Naive B cell (primary cell): Measurements from ENCODE around the gene ZNF710. TPM values are rescaled to one million over a fixed set of nuclear protein-coding genes. Genes with fewer than 3 reads are reported as not detected.

Experiments
- ATAC-seq, 2 donors: fragments of 150-1000 bp; cut with Tn5 transposase; 2 replicates each; pipeline ENCODE4 v1.10.0; 2021; ENCODE audit warnings: low read depth in 2 of 2, mild to moderate bottlenecking in 2 of 2, moderate library complexity in 2 of 2
- DNase-seq: peaks from one replicate; pipeline ENCODE4 v3.0.0; 2022
- H3K27ac Mint-ChIP-seq, 6 donors: one replicate each; pipeline ENCODE4 v1.8.0; 2020 to 2022; ENCODE audit warnings: mild to moderate bottlenecking in 6 of 6, mixed read lengths in 6 of 6, moderate library complexity in 5 of 6, inconsistent platforms in 2 of 6
- H3K27me3 Mint-ChIP-seq, 3 donors: one replicate each; pipeline ENCODE4 v1.8.0; 2021 to 2022; ENCODE audit warnings: mixed read lengths in 3 of 3, mild to moderate bottlenecking in 1 of 3
- H3K36me3 Mint-ChIP-seq, 2 donors: one replicate each; pipeline ENCODE4 v1.8.0; 2020 to 2022; ENCODE audit warnings: mixed read lengths in 2 of 2, inconsistent platforms in 1 of 2, mild to moderate bottlenecking in 1 of 2
- H3K4me1 Mint-ChIP-seq, 3 donors: one replicate each; pipeline ENCODE4 v1.8.0; 2020 to 2022; ENCODE audit warnings: mixed read lengths in 3 of 3, inconsistent platforms in 1 of 3, mild to moderate bottlenecking in 1 of 3, moderate library complexity in 1 of 3
- H3K4me3 Mint-ChIP-seq, 8 donors: one replicate each; pipeline ENCODE4 v1.8.0; 2020 to 2022; ENCODE audit warnings: mild to moderate bottlenecking in 8 of 8, mixed read lengths in 8 of 8, moderate library complexity in 8 of 8, inconsistent platforms in 2 of 8
- H3K9me3 Mint-ChIP-seq, 7 donors: one replicate each; pipeline ENCODE4 v1.8.0; 2020 to 2022; ENCODE audit warnings: mixed read lengths in 7 of 7, mild to moderate bottlenecking in 5 of 7, inconsistent platforms in 2 of 7, moderate library complexity in 1 of 7
- polyA plus RNA-seq, 6 donors: library from polyadenylated mRNA; unstranded; fragments of 300-500 nt; fragmentation: Illumina TruSeq; gene quantifications; one replicate each; pipeline ENCODE4 v1.2.3, GENCODE V29; 2021; ENCODE audit warnings: low read depth in 6 of 6

The ZNF710 gene
- polyA plus RNA-seq, 6 donors from 2014 or later, result 0.64 to 2.4 (median 2.0) TPM

GRCh38 chr15:90015294-90015693, 14.2 kb downstream of the ZNF710 start:
- no peak overlapping the region for H3K27ac Mint-ChIP-seq
- H3K4me3 Mint-ChIP-seq, result no peak overlapping the region
- H3K9me3 Mint-ChIP-seq, result peaks cover 0 to 18% (median 6%) of the 10 kb centered on the region in 7 donors
- ATAC-seq (no peak), DNase-seq (no peak)
- peaks cover 0 to 4% of the 10 kb centered on the region in 2 donors for H3K36me3 Mint-ChIP-seq
- peaks cover 17 to 44% (median 26%) of the 10 kb centered on the region in 3 donors for H3K4me1 Mint-ChIP-seq
- no peaks in the 10 kb centered on the region for H3K27me3 Mint-ChIP-seq

- Mint-ChIP-seq H3K4me3 (peak overlapping the region in 1 of 8 donors; percentile 28), H3K4me1 (peaks cover 21 to 48% (median 30%) of the 10 kb centered on the region in 3 donors), H3K9me3 (peaks cover 0 to 18% (median 6%) of the 10 kb centered on the region in 7 donors), H3K36me3 (peaks cover 0 to 4% of the 10 kb centered on the region in 2 donors), H3K27me3 (no peaks in the 10 kb centered on the region), H3K27ac (peak overlapping the region in 1 of 6 donors; percentile 44)
- DNase-seq (no peak), ATAC-seq (no peak)
Observed at GRCh38 chr15:90015749-90016148, 14.6 kb downstream of the ZNF710 start.

- peaks cover 26 to 47% (median 32%) of the 10 kb centered on the region in 3 donors for H3K4me1 Mint-ChIP-seq
- no peak for DNase-seq
- peaks cover 0 to 12% (median 2%) of the 10 kb centered on the region in 7 donors for H3K9me3 Mint-ChIP-seq
- peaks cover 0 to 4% of the 10 kb centered on the region in 2 donors for H3K36me3 Mint-ChIP-seq
- H3K27me3 Mint-ChIP-seq, result no peaks in the 10 kb centered on the region
- no peak overlapping the region for H3K27ac Mint-ChIP-seq
- H3K4me3 Mint-ChIP-seq, result no peak overlapping the region
- ATAC-seq, result no peak
Observed at GRCh38 chr15:90016721-90017120, 15.6 kb downstream of the ZNF710 start.

- Mint-ChIP-seq H3K9me3 (peaks cover 0 to 1% (median 0%) of the 10 kb centered on the region in 7 donors), H3K27ac (no peak overlapping the region)
Observed at GRCh38 chr15:90018216-90018831, 17.2 kb downstream of the ZNF710 start.

GRCh38 chr15:90019611-90020010, 18.5 kb downstream of the ZNF710 start:
- H3K36me3 Mint-ChIP-seq, result peaks cover 0 to 4% of the 10 kb centered on the region in 2 donors
- ATAC-seq, result no peak
- H3K9me3 Mint-ChIP-seq, result no peaks in the 10 kb centered on the region
- no peak overlapping the region for H3K4me3 Mint-ChIP-seq
- no peak for DNase-seq
- H3K27me3 Mint-ChIP-seq, result no peaks in the 10 kb centered on the region
- peaks cover 27 to 35% (median 34%) of the 10 kb centered on the region in 3 donors for H3K4me1 Mint-ChIP-seq
- no peak overlapping the region for H3K27ac Mint-ChIP-seq

More at GRCh38 chr15:90018216-90018831, 17.2 kb downstream of the ZNF710 start:
- peaks cover 29 to 42% (median 29%) of the 10 kb centered on the region in 3 donors for H3K4me1 Mint-ChIP-seq
- DNase-seq (no peak), ATAC-seq (no peak)
- H3K27me3 Mint-ChIP-seq, result no peaks in the 10 kb centered on the region
- no peak overlapping the region for H3K4me3 Mint-ChIP-seq
- peaks cover 0 to 4% of the 10 kb centered on the region in 2 donors for H3K36me3 Mint-ChIP-seq

- peaks cover 0 to 4% of the 10 kb centered on the region in 2 donors for H3K36me3 Mint-ChIP-seq
- DNase-seq (no peak), ATAC-seq (no peak)
- H3K27ac Mint-ChIP-seq, result peak overlapping the region in 3 of 6 donors; percentile 26 to 89 (median 79)
- H3K9me3 Mint-ChIP-seq, result no peaks in the 10 kb centered on the region
- no peaks in the 10 kb centered on the region for H3K27me3 Mint-ChIP-seq
- peak overlapping the region in 6 of 8 donors; percentile 54 to 82 (median 62) for H3K4me3 Mint-ChIP-seq
- H3K4me1 Mint-ChIP-seq, result peaks cover 32 to 40% (median 37%) of the 10 kb centered on the region in 3 donors
Observed at GRCh38 chr15:90020021-90020735, 19.1 kb downstream of the ZNF710 start.

GRCh38 chr15:90020936-90021507, 19.9 kb downstream of the ZNF710 start:
- DNase-seq, result no peak
- Mint-ChIP-seq H3K27me3 (no peaks in the 10 kb centered on the region), H3K27ac (peak overlapping the region in 3 of 6 donors; percentile 26 to 89 (median 79)), H3K4me3 (peak overlapping the region in 2 of 8 donors; percentile 54 to 63), H3K36me3 (peaks cover 0 to 4% of the 10 kb centered on the region in 2 donors), H3K4me1 (peaks cover 32 to 46% (median 37%) of the 10 kb centered on the region in 3 donors), H3K9me3 (no peaks in the 10 kb centered on the region)
- ATAC-seq, result no peak

- Mint-ChIP-seq H3K27me3 (no peaks in the 10 kb centered on the region), H3K36me3 (peaks cover 0 to 2% of the 10 kb centered on the region in 2 donors), H3K4me1 (peaks cover 32 to 49% (median 36%) of the 10 kb centered on the region in 3 donors), H3K27ac (no peak overlapping the region), H3K9me3 (no peaks in the 10 kb centered on the region), H3K4me3 (no peak overlapping the region)
- DNase-seq (no peak), ATAC-seq (no peak)
Observed at GRCh38 chr15:90022345-90022744, 21.2 kb downstream of the ZNF710 start.

- peaks cover 0 to 2% (median 0%) of the 10 kb centered on the region in 7 donors for H3K9me3 Mint-ChIP-seq
- no peak for DNase-seq
- no peak overlapping the region for H3K4me3 Mint-ChIP-seq
- H3K36me3 Mint-ChIP-seq, result no peaks in the 10 kb centered on the region
- peaks cover 28 to 49% (median 32%) of the 10 kb centered on the region in 3 donors for H3K4me1 Mint-ChIP-seq
- ATAC-seq, result no peak
- peak overlapping the region in 1 of 6 donors; percentile 24 for H3K27ac Mint-ChIP-seq
- H3K27me3 Mint-ChIP-seq, result no peaks in the 10 kb centered on the region
Observed at GRCh38 chr15:90022905-90023700, 22.0 kb downstream of the ZNF710 start.

- Mint-ChIP-seq H3K36me3 (peaks cover 0 to 7% of the 10 kb centered on the region in 2 donors), H3K27me3 (no peaks in the 10 kb centered on the region), H3K27ac (peak overlapping the region in 3 of 6 donors; percentile 56 to 74 (median 59)), H3K4me1 (peaks cover 21 to 46% (median 34%) of the 10 kb centered on the region in 3 donors), H3K9me3 (peaks cover 0 to 5% (median 0%) of the 10 kb centered on the region in 7 donors), H3K4me3 (no peak overlapping the region)
- DNase-seq (no peak), ATAC-seq (no peak)
Observed at GRCh38 chr15:90024406-90024805, 23.3 kb downstream of the ZNF710 start.

GRCh38 chr15:90025489-90026033, 24.4 kb downstream of the ZNF710 start:
- no peak for ATAC-seq
- peaks cover 14 to 37% (median 28%) of the 10 kb centered on the region in 3 donors for H3K4me1 Mint-ChIP-seq
- peak overlapping the region in 1 of 6 donors; percentile 14 for H3K27ac Mint-ChIP-seq
- no peak overlapping the region for H3K4me3 Mint-ChIP-seq
- peaks cover 0 to 7% of the 10 kb centered on the region in 2 donors for H3K36me3 Mint-ChIP-seq
- DNase-seq, result no peak
- no peaks in the 10 kb centered on the region for H3K27me3 Mint-ChIP-seq
- H3K9me3 Mint-ChIP-seq, result peaks cover 0 to 5% (median 0%) of the 10 kb centered on the region in 7 donors

GRCh38 chr15:90028376-90028944, 27.3 kb downstream of the ZNF710 start:
- Mint-ChIP-seq H3K9me3 (peaks cover 0 to 5% (median 0%) of the 10 kb centered on the region in 7 donors), H3K36me3 (peaks cover 0 to 7% of the 10 kb centered on the region in 2 donors), H3K27me3 (no peaks in the 10 kb centered on the region), H3K4me1 (peaks cover 28 to 45% (median 31%) of the 10 kb centered on the region in 3 donors), H3K27ac (peak overlapping the region in 2 of 6 donors; percentile 5 to 63), H3K4me3 (no peak overlapping the region)
- no peak for ATAC-seq
- no peak for DNase-seq
